Osteoblast (primary cell): ENCODE data around the gene RPL3. TPM values are rescaled to one million over a fixed set of nuclear protein-coding genes. Genes with fewer than 3 reads are reported as not detected.

Experiments used
- DNase-seq: peaks from one replicate; pipeline ENCODE4 v3.0.0; 2011; ENCODE audit warnings: low spot score, mixed read lengths; ENCODE audit not compliant: insufficient read length; ENCODE audit errors: missing footprints
- H2AFZ ChIP-seq: 2 replicates; pipeline ENCODE4 v1.6.0; 2011; ENCODE audit warnings: mild to moderate bottlenecking, low read length
- H3K27ac ChIP-seq: 2 replicates; pipeline ENCODE4 v1.5.1; 2011; ENCODE audit warnings: mild to moderate bottlenecking, low read depth, low read length, moderate library complexity
- H3K27me3 ChIP-seq: 2 replicates; pipeline ENCODE4 v1.6.0; 2012; ENCODE audit warnings: mild to moderate bottlenecking, control low read depth, inconsistent platforms, low read length, moderate library complexity; ENCODE audit not compliant: insufficient read depth
- H3K36me3 ChIP-seq: 2 replicates; pipeline ENCODE4 v1.5.1; 2011; ENCODE audit warnings: mild to moderate bottlenecking, low read length, control low read depth, moderate library complexity; ENCODE audit not compliant: insufficient read depth
- H3K4me1 ChIP-seq: 2 replicates; pipeline ENCODE4 v1.5.1; 2011; ENCODE audit warnings: mild to moderate bottlenecking, low read length, control low read depth, moderate library complexity; ENCODE audit not compliant: insufficient read depth
- H3K4me2 ChIP-seq: 2 replicates; pipeline ENCODE4 v1.6.0; 2011; ENCODE audit warnings: mild to moderate bottlenecking, low read length; ENCODE audit not compliant: insufficient read depth
- H3K4me3 ChIP-seq: fragments of 200-600 bp; sonication (generic); 3 replicates; pipeline ENCODE4 v1.5.1; 2012; ENCODE audit warnings: mild to moderate bottlenecking, low read length, inconsistent platforms; ENCODE audit not compliant: insufficient read depth
- H3K79me2 ChIP-seq: 2 replicates; pipeline ENCODE4 v1.6.0; 2012; ENCODE audit warnings: mild to moderate bottlenecking, low read length, control low read depth, inconsistent platforms; ENCODE audit not compliant: insufficient read depth
- H3K9me3 ChIP-seq: 2 replicates; pipeline ENCODE4 v1.5.1; 2011; ENCODE audit warnings: low read depth, low read length, control low read depth
- H4K20me1 ChIP-seq: 2 replicates; pipeline ENCODE4 v1.6.0; 2012; ENCODE audit warnings: mild to moderate bottlenecking, low read length, control low read depth; ENCODE audit not compliant: insufficient read depth
- small RNA-seq: library from RNA; depleted of rRNA; stranded (forward); fragments of <200 nt; gene quantifications from one replicate; pipeline ENCODE3, GENCODE V24; 2012
- total RNA-seq: library from RNA; depleted of rRNA; stranded (reverse); fragments of >200 nt; gene quantifications from 2 replicates; pipeline ENCODE4 v1.2.3, GENCODE V29; 2012
- TF ChIP-seq, protein P1 (sequence below): IDR thresholded peaks from 2 replicates; pipeline ENCODE4 v1.5.1; 2011; ENCODE audit warnings: mild to moderate bottlenecking, low read depth, low read length, moderate library complexity; ENCODE audit errors: extremely low read depth

RPL3 gene
- total RNA-seq, 1 donor = 2,119 TPM

DNA sequence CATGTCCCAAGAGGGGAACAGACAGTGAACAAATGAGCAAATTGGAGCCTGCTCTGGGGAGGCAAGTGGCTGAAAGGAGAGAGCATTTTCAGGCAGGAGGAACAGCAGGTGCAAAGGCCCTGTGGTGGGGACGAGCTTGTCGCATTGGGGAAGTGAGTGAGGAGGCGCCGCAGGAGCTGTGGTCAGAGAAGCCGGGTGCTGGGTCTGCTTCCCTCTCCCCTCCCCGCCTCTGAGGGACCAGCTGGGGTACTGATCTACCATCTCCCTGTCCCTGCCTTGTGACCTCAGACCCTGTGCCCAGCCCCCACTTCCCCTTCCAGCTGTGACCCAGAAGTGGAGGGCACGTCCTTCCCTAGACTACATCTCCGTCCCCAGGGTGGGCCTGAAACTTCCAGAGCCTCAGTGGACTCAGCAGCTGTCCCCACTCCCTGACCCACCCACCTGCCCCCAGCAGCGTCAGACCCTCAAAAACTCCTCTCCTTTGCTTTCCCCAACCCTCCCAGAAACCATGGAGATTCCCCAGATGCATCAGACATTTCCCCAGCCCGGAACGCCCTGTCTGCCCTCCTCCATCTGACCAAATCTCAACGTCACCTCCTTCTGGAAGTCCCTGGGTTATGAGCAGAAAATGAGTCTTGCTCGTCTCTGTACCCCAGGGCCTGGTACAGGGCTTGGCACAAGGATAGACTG lies 54.9 kb downstream of the RPL3 start:
- Histone ChIP-seq H3K4me2 (no peak overlapping the region), H3K9me3 (peaks cover 6% of the 10 kb centered on the region), H2AFZ (no peak overlapping the region), H3K79me2 (no peaks in the 10 kb centered on the region), H3K36me3 (no peaks in the 10 kb centered on the region), H3K27me3 (no peaks in the 10 kb centered on the region), H3K4me1 (peaks cover 7% of the 10 kb centered on the region), H3K27ac (no peak overlapping the region), H4K20me1 (no peaks in the 10 kb centered on the region), H3K4me3 (no peak overlapping the region)
- DNase-seq = no peak
- TF ChIP-seq, protein P1, sequence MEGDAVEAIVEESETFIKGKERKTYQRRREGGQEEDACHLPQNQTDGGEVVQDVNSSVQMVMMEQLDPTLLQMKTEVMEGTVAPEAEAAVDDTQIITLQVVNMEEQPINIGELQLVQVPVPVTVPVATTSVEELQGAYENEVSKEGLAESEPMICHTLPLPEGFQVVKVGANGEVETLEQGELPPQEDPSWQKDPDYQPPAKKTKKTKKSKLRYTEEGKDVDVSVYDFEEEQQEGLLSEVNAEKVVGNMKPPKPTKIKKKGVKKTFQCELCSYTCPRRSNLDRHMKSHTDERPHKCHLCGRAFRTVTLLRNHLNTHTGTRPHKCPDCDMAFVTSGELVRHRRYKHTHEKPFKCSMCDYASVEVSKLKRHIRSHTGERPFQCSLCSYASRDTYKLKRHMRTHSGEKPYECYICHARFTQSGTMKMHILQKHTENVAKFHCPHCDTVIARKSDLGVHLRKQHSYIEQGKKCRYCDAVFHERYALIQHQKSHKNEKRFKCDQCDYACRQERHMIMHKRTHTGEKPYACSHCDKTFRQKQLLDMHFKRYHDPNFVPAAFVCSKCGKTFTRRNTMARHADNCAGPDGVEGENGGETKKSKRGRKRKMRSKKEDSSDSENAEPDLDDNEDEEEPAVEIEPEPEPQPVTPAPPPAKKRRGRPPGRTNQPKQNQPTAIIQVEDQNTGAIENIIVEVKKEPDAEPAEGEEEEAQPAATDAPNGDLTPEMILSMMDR = no peak

GRCh38 chr22:39263626-39264348 lies 55.6 kb downstream of the RPL3 start:
- Histone ChIP-seq H3K79me2 (no peaks in the 10 kb centered on the region), H3K4me3 (no peak overlapping the region), H3K9me3 (peaks cover 6% of the 10 kb centered on the region), H2AFZ (no peak overlapping the region), H3K4me1 (peaks cover 7% of the 10 kb centered on the region), H4K20me1 (no peaks in the 10 kb centered on the region), H3K4me2 (no peak overlapping the region), H3K27me3 (no peaks in the 10 kb centered on the region), H3K27ac (no peak overlapping the region), H3K36me3 (no peaks in the 10 kb centered on the region)
- DNase-seq = no peak
- TF ChIP-seq, protein P1 = no peak

Small RNA genes lying within 50 kb of the gene (small RNA-seq; reads per million reads assigned to genes)
- gene SNORD43 (not detected), gene SNORD83A (17,913 reads per million, percentile 100 among the genes with 10 or more reads in this experiment), gene SNORD83B (not detected)

Other genes starting within 250 kb of the RPL3 start
- 15.6 and 18.1 TPM in 2 replicates for gene APOBEC3G, start 242.3 kb downstream of the RPL3 start, total RNA-seq
- not detected in 2 replicates for gene APOBEC3H, start 222.4 kb downstream of the RPL3 start, total RNA-seq
- gene CBX7, start 166.9 kb downstream of the RPL3 start, total RNA-seq = 12.7 and 14.5 TPM in 2 replicates
- gene PDGFB, start 74.6 kb downstream of the RPL3 start, total RNA-seq = under 0.01 TPM in 1 of 2 replicates, not detected in the other
- gene SYNGR1, start 30.4 kb upstream of the RPL3 start, total RNA-seq = 2.1 and 3.6 TPM in 2 replicates
- gene TAB1, start 80.2 kb upstream of the RPL3 start, total RNA-seq = 12.7 TPM in 2 replicates
- under 0.01 TPM in 1 of 2 replicates, not detected in the other for gene MGAT3, start 137.4 kb upstream of the RPL3 start, total RNA-seq
- 21.8 and 23.5 TPM in 2 replicates for gene MIEF1, start 182.7 kb upstream of the RPL3 start, total RNA-seq
- 494 and 590 TPM in 2 replicates for gene ATF4, start 200.9 kb upstream of the RPL3 start, total RNA-seq
- gene RPS19BP1, start 213.1 kb upstream of the RPL3 start, total RNA-seq = 25.9 and 34.7 TPM in 2 replicates